H9 (cell line): ENCODE results near the gene NRXN2. TPM values are rescaled to one million over a fixed set of nuclear protein-coding genes. Genes with fewer than 3 reads are reported as not detected.

Experiments
- DNase-seq: peaks from one replicate; pipeline ENCODE4 v3.0.0-alpha.2; 2017
- H2AFZ ChIP-seq: one replicate; pipeline ENCODE4 v1.6.1; 2013; ENCODE audit warnings: mild to moderate bottlenecking, low read length, control low read depth, moderate library complexity
- H2AK5ac ChIP-seq: 2 replicates; pipeline ENCODE4 v1.6.1; 2013; ENCODE audit warnings: low read length, control low read depth, mixed read lengths; ENCODE audit not compliant: insufficient read length
- H2BK120ac ChIP-seq: one replicate; pipeline ENCODE4 v1.6.1; 2013; ENCODE audit warnings: low read depth, mild to moderate bottlenecking, low read length, control low read depth, inconsistent platforms; ENCODE audit not compliant: poor library complexity, severe bottlenecking
- H2BK12ac ChIP-seq: 2 replicates; pipeline ENCODE4 v1.6.1; 2013; ENCODE audit warnings: low read length, control low read depth, mixed read lengths, low read depth; ENCODE audit not compliant: insufficient read length
- H2BK15ac ChIP-seq: 2 replicates; pipeline ENCODE4 v1.6.1; 2013; ENCODE audit warnings: low read depth, low read length, control low read depth
- H2BK20ac ChIP-seq: one replicate; pipeline ENCODE4 v1.6.1; 2013; ENCODE audit warnings: low read depth, mild to moderate bottlenecking, low read length, control low read depth, inconsistent platforms; ENCODE audit not compliant: poor library complexity, severe bottlenecking
- H2BK5ac ChIP-seq: 2 replicates; pipeline ENCODE4 v1.6.1; 2013; ENCODE audit warnings: low read length, control low read depth, mixed read lengths; ENCODE audit not compliant: insufficient read length
- H3K14ac ChIP-seq: 2 replicates; pipeline ENCODE4 v1.6.1; 2013; ENCODE audit warnings: low read length, control low read depth; ENCODE audit not compliant: insufficient read depth
- H3K18ac ChIP-seq: 2 replicates; pipeline ENCODE4 v1.6.1; 2013; ENCODE audit warnings: low read depth, mild to moderate bottlenecking, mixed read lengths, low read length, control low read depth; ENCODE audit not compliant: insufficient read length
- H3K23ac ChIP-seq: 2 replicates; pipeline ENCODE4 v1.6.1; 2013; ENCODE audit warnings: low read length, control low read depth, mixed read lengths, low read depth; ENCODE audit not compliant: insufficient read length
- H3K23me2 ChIP-seq: 2 replicates; pipeline ENCODE4 v1.6.1; 2013; ENCODE audit warnings: low read depth, mild to moderate bottlenecking, mixed read lengths, low read length, control low read depth; ENCODE audit not compliant: insufficient read length, poor library complexity, severe bottlenecking
- H3K27ac ChIP-seq: 2 replicates; pipeline ENCODE4 v1.5.1; 2013; ENCODE audit warnings: low read length, control low read depth, mixed read lengths, low read depth; ENCODE audit not compliant: insufficient read length
- H3K27me3 ChIP-seq: 2 replicates; pipeline ENCODE4 v1.6.1; 2013; ENCODE audit warnings: low read length, control low read depth, inconsistent platforms; ENCODE audit not compliant: insufficient read depth
- H3K4ac ChIP-seq: 2 replicates; pipeline ENCODE4 v1.6.1; 2013; ENCODE audit warnings: low read depth, mild to moderate bottlenecking, control low read depth, inconsistent platforms, low read length, moderate library complexity
- H3K4me1 ChIP-seq: 2 replicates; pipeline ENCODE4 v1.6.1; 2013; ENCODE audit warnings: low read length, control low read depth, inconsistent platforms; ENCODE audit not compliant: insufficient read depth
- H3K4me2 ChIP-seq: 2 replicates; pipeline ENCODE4 v1.6.1; 2013; ENCODE audit warnings: low read length, control low read depth, mixed read lengths; ENCODE audit not compliant: insufficient read length, insufficient read depth
- H3K56ac ChIP-seq: 2 replicates; pipeline ENCODE4 v1.6.1; 2013; ENCODE audit warnings: low read depth, mild to moderate bottlenecking, mixed read lengths, low read length, control low read depth; ENCODE audit not compliant: insufficient read length
- H3K79me1 ChIP-seq: 2 replicates; pipeline ENCODE4 v1.6.1; 2013; ENCODE audit warnings: low read depth, mild to moderate bottlenecking, moderate library complexity, low read length, control low read depth, inconsistent platforms; ENCODE audit not compliant: insufficient read depth, poor library complexity, severe bottlenecking
- H3K79me2 ChIP-seq: 2 replicates; pipeline ENCODE4 v1.6.1; 2013; ENCODE audit warnings: low read length, control low read depth, inconsistent platforms; ENCODE audit not compliant: insufficient read depth
- H3K9ac ChIP-seq: 2 replicates; pipeline ENCODE4 v1.6.1; 2013; ENCODE audit warnings: low read length, control low read depth, mixed read lengths; ENCODE audit not compliant: insufficient read length; ENCODE audit errors: extremely low read depth
- H3K9me3 ChIP-seq: one replicate; pipeline ENCODE4 v1.6.1; 2013; ENCODE audit warnings: low read depth, low read length, inconsistent platforms; ENCODE audit not compliant: control insufficient read depth
- H3T11ph ChIP-seq: one replicate; pipeline ENCODE4 v1.6.1; 2013; ENCODE audit warnings: mild to moderate bottlenecking, low read length, control low read depth, inconsistent platforms
- H4K20me1 ChIP-seq: one replicate; pipeline ENCODE4 v1.6.1; 2013; ENCODE audit not compliant: control insufficient read depth, insufficient read length, insufficient read depth
- H4K5ac ChIP-seq: 2 replicates; pipeline ENCODE4 v1.6.1; 2013; ENCODE audit warnings: low read depth, mild to moderate bottlenecking, mixed read lengths, low read length, control low read depth; ENCODE audit not compliant: insufficient read length
- H4K8ac ChIP-seq: replicated peaks from 2 replicates; pipeline ENCODE4 v1.6.1; 2013; ENCODE audit warnings: low read length, control low read depth, mixed read lengths, low read depth; ENCODE audit not compliant: insufficient read length
- H4K91ac ChIP-seq: 2 replicates; pipeline ENCODE4 v1.6.1; 2013; ENCODE audit warnings: low read depth, mild to moderate bottlenecking, moderate library complexity, mixed read lengths, low read length, control low read depth; ENCODE audit not compliant: insufficient read length
- H3K27ac Mint-ChIP-seq, 3 experiments: 2 replicates in 2 of 3; 3 replicates in 1 of 3; pipeline ENCODE4 v1.8.0; 2020 to 2021; ENCODE audit warnings: mixed read lengths in 3 of 3, mild to moderate bottlenecking in 1 of 3, moderate library complexity in 1 of 3
- H3K27me3 Mint-ChIP-seq: 2 replicates; pipeline ENCODE4 v1.8.0; 2021; ENCODE audit warnings: low read depth, mild to moderate bottlenecking, moderate library complexity, mixed read lengths
- H3K36me3 Mint-ChIP-seq, 3 experiments: 2 replicates in 2 of 3; 3 replicates in 1 of 3; pipeline ENCODE4 v1.8.0; 2020 to 2021; ENCODE audit warnings: low read depth in 3 of 3, mixed read lengths in 3 of 3; ENCODE audit not compliant: insufficient read depth in 1 of 3
- H3K4me1 Mint-ChIP-seq, 2 experiments: 2 replicates each; pipeline ENCODE4 v1.8.0; 2020; ENCODE audit warnings: mixed read lengths in 2 of 2
- H3K4me3 Mint-ChIP-seq, 2 experiments: 2 replicates in 1 of 2; 3 replicates in 1 of 2; pipeline ENCODE4 v1.8.0; 2020 to 2021; ENCODE audit warnings: mild to moderate bottlenecking in 2 of 2, mixed read lengths in 2 of 2, moderate library complexity in 1 of 2
- H3K9me3 Mint-ChIP-seq, 2 experiments: 2 replicates in 1 of 2; 3 replicates in 1 of 2; pipeline ENCODE4 v1.8.0; 2020; ENCODE audit warnings: mild to moderate bottlenecking in 2 of 2, mixed read lengths in 2 of 2, moderate library complexity in 1 of 2
- WGBS: extraction: QIAGEN DNeasy Blood & Tissue Kit; methylation state at CpG from one replicate; pipeline ENCODE4 v1.1.7; 2013; ENCODE audit warnings: missing lambda C conversion rate, low lambda C conversion rate, mixed read lengths; ENCODE audit not compliant: insufficient read length; ENCODE audit errors: extremely low coverage; 5-methylcytosine and 5-hydroxymethylcytosine counted together
- total RNA-seq: library from RNA; stranded (reverse); gene quantifications from 2 replicates; pipeline ENCODE4 v1.2.1, GENCODE V29; 2021
- TF ChIP-seq, protein P1 (sequence below): fragments of 200-600 bp; sonication (generic); conservative IDR thresholded peaks from 3 replicates; pipeline ENCODE4 v1.8.0; 2021; ENCODE audit warnings: antibody characterized with exemption, mild to moderate bottlenecking

NRXN2 gene
- total RNA-seq, 1 experiment from 2014 or later = 3.9 TPM

DNA sequence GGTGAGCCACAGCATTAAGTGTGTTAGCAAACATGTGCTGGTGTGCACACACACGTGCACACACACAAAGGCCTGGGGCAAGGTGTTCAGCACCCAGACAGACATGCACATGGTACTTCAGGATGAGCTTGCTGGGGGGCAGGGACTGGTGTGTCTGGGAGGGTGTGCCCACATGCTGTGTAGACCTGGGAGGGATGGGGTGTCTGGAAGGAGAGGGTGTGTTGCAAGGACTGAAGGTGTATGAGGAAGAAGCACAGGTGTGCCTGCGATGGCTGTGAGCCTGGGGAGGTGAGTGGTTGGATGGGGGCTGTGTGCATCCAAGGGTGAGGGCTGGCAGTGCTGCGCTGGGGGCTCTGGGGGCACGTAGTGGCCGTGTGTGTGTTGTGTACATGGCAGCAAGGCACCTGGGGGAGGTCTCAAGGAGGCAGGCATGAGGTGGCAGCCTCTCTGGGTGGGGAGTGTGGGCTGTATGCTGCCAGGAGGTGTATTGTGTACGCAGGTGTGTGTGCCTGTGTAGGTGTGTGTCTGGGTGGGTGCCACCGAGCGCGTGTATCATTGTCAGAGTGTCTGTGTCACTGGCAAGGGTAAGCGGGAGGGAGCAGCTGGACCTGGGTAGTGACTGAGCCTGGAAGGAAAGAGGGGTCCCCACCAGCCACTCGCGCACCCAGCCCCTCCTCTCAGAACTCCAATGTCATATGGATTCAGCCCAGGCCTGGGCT, 2.2 kb downstream of the NRXN2 start:
- no peak overlapping the region for H2AFZ ChIP-seq
- no peaks in the 10 kb centered on the region for H3K9me3 ChIP-seq
- no peak overlapping the region for H3K4me2 ChIP-seq
- no peak overlapping the region for H4K91ac ChIP-seq
- TF ChIP-seq, protein P1, sequence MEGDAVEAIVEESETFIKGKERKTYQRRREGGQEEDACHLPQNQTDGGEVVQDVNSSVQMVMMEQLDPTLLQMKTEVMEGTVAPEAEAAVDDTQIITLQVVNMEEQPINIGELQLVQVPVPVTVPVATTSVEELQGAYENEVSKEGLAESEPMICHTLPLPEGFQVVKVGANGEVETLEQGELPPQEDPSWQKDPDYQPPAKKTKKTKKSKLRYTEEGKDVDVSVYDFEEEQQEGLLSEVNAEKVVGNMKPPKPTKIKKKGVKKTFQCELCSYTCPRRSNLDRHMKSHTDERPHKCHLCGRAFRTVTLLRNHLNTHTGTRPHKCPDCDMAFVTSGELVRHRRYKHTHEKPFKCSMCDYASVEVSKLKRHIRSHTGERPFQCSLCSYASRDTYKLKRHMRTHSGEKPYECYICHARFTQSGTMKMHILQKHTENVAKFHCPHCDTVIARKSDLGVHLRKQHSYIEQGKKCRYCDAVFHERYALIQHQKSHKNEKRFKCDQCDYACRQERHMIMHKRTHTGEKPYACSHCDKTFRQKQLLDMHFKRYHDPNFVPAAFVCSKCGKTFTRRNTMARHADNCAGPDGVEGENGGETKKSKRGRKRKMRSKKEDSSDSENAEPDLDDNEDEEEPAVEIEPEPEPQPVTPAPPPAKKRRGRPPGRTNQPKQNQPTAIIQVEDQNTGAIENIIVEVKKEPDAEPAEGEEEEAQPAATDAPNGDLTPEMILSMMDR = no peak
- H3K9ac ChIP-seq = no peak overlapping the region
- H2AK5ac ChIP-seq = no peak overlapping the region
- Mint-ChIP-seq H3K4me1 (peaks cover 14 to 52% of the 10 kb centered on the region in 2 experiments), H3K36me3 (no peaks in the 10 kb centered on the region; a peak in 1 of 7 replicates), H3K27me3 (peaks cover 75% of the 10 kb centered on the region), H3K27ac (no peak overlapping the region; a peak in 1 of 7 replicates), H3K4me3 (no peak overlapping the region), H3K9me3 (no peaks in the 10 kb centered on the region)
- H3K79me1 ChIP-seq = no peaks in the 10 kb centered on the region
- no peak overlapping the region for H4K8ac ChIP-seq
- no peak overlapping the region for H3K56ac ChIP-seq
- no peak for DNase-seq
- H4K20me1 ChIP-seq = peaks cover 3% of the 10 kb centered on the region
- H2BK20ac ChIP-seq = no peak overlapping the region
- H3K18ac ChIP-seq = no peak overlapping the region
- peaks cover 10% of the 10 kb centered on the region; the same call in 1 of the 2 replicates for H3K27me3 ChIP-seq
- H2BK120ac ChIP-seq = no peak overlapping the region
- no peak overlapping the region for H2BK12ac ChIP-seq
- H3K27ac ChIP-seq = no peak overlapping the region
- H2BK15ac ChIP-seq = no peak overlapping the region
- H3K4ac ChIP-seq = no peak overlapping the region
- H3K4me1 ChIP-seq = peaks cover 8% of the 10 kb centered on the region; the same call in 1 of the 2 replicates
- H2BK5ac ChIP-seq = no peak overlapping the region
- no peak overlapping the region for H3T11ph ChIP-seq
- H4K5ac ChIP-seq = no peak overlapping the region
- H3K23me2 ChIP-seq = no peaks in the 10 kb centered on the region
- H3K79me2 ChIP-seq = no peaks in the 10 kb centered on the region
- H3K23ac ChIP-seq = no peak overlapping the region
- no peak overlapping the region; the same call in 1 of the 2 replicates for H3K14ac ChIP-seq
- WGBS = no CpG with 5 or more reads among the region's 12 CpGs
